ENCODE data around the gene AKR1B15.

- TF ChIP-seq, protein P1, sequence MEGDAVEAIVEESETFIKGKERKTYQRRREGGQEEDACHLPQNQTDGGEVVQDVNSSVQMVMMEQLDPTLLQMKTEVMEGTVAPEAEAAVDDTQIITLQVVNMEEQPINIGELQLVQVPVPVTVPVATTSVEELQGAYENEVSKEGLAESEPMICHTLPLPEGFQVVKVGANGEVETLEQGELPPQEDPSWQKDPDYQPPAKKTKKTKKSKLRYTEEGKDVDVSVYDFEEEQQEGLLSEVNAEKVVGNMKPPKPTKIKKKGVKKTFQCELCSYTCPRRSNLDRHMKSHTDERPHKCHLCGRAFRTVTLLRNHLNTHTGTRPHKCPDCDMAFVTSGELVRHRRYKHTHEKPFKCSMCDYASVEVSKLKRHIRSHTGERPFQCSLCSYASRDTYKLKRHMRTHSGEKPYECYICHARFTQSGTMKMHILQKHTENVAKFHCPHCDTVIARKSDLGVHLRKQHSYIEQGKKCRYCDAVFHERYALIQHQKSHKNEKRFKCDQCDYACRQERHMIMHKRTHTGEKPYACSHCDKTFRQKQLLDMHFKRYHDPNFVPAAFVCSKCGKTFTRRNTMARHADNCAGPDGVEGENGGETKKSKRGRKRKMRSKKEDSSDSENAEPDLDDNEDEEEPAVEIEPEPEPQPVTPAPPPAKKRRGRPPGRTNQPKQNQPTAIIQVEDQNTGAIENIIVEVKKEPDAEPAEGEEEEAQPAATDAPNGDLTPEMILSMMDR (conservative IDR thresholded peaks at IDR 0.05 in 1 of 2, IDR thresholded peaks at IDR 0.05 in 1 of 2; ENCODE audit: extremely low read depth in 1 of 2, insufficient read depth in 1 of 2, low read depth in 1 of 2, low read length in 2 of 2), result no peak
- TF ChIP-seq EZH2 (IDR thresholded peaks at IDR 0.05; ENCODE audit: borderline replicate concordance, low read length), result no peak
These were observed 40.6 kb downstream of the AKR1B15 start for GRCh38 chr7:134589491-134589941.

Measured in mammary epithelial cell (primary cell).